Astrocyte (in vitro differentiated cells and primary cell): ENCODE data around the gene USP17L17.
"Not testable (repeated sequence)": the region's sequence is repeated elsewhere in the genome, so short reads cannot be mapped to it uniquely, and the experiment has no call there.

Source experiments
- EZH2 ChIP-seq: IDR thresholded peaks from 2 replicates; pipeline ENCODE4 v1.6.1; 2012; ENCODE audit warnings: mild to moderate bottlenecking, low read length, inconsistent platforms; ENCODE audit not compliant: insufficient read depth
- TF ChIP-seq, protein P1 (sequence below): IDR thresholded peaks from 2 replicates; pipeline ENCODE4 v1.5.1; 2011; ENCODE audit warnings: low read depth, mild to moderate bottlenecking, inconsistent platforms, low read length, moderate library complexity; ENCODE audit not compliant: insufficient read depth

DNA sequence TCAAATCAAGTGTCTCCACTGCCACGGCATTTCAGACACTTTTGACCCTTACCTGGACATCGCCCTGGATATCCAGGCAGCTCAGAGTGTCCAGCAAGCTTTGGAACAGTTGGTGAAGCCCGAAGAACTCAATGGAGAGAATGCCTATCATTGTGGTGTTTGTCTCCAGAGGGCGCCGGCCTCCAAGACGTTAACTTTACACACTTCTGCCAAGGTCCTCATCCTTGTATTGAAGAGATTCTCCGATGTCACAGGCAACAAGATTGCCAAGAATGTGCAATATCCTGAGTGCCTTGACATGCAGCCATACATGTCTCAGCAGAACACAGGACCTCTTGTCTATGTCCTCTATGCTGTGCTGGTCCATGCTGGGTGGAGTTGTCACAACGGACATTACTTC lies 13.4 kb upstream of the USP17L17 start:
- TF ChIP-seq, protein P1, sequence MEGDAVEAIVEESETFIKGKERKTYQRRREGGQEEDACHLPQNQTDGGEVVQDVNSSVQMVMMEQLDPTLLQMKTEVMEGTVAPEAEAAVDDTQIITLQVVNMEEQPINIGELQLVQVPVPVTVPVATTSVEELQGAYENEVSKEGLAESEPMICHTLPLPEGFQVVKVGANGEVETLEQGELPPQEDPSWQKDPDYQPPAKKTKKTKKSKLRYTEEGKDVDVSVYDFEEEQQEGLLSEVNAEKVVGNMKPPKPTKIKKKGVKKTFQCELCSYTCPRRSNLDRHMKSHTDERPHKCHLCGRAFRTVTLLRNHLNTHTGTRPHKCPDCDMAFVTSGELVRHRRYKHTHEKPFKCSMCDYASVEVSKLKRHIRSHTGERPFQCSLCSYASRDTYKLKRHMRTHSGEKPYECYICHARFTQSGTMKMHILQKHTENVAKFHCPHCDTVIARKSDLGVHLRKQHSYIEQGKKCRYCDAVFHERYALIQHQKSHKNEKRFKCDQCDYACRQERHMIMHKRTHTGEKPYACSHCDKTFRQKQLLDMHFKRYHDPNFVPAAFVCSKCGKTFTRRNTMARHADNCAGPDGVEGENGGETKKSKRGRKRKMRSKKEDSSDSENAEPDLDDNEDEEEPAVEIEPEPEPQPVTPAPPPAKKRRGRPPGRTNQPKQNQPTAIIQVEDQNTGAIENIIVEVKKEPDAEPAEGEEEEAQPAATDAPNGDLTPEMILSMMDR: not testable (repeated sequence)
- TF ChIP-seq EZH2: not testable (repeated sequence)
